Subcutaneous adipose tissue (tissue), 4 donors: Measurements from ENCODE around the gene COX10. TPM values are rescaled to one million over a fixed set of nuclear protein-coding genes. Genes with fewer than 3 reads are reported as not detected.

Experiments
- total RNA-seq, 4 donors: library from RNA; depleted of rRNA; stranded (reverse); fragments of >200 nt; gene quantifications; one replicate each; pipeline ENCODE4 v1.1.0, GENCODE V29; 2016
- TF ChIP-seq, protein P1 (sequence below): fragments of 450-650 bp; IDR thresholded peaks from one replicate; pipeline ENCODE4 v1.5.1; 2016; ENCODE audit warnings: low read depth, mild to moderate bottlenecking, control low read depth, antibody characterized with exemption, moderate library complexity

The COX10 gene
- total RNA-seq, 4 donors from 2014 or later: 13.9 to 25.9 (median 15.8) TPM

DNA sequence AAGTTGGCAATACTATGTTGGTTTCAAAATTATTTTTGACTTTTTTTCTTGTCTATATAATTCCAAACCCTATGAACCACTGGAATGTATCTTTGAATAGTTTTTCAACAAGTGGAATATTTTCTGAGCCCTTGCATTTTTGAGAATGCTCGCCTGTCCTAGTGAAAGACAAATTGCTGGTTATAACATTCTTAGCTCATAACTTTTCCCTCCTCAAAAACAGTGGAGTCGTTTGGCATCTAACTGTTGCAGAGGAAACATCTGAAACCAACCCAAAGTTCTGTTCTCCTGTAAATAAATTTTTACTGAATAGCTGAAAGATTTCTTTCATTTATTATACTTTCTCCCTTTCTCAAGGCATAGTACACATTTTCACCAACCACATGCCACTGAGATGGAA lies 11.3 kb upstream of the COX10 start:
- TF ChIP-seq, protein P1, sequence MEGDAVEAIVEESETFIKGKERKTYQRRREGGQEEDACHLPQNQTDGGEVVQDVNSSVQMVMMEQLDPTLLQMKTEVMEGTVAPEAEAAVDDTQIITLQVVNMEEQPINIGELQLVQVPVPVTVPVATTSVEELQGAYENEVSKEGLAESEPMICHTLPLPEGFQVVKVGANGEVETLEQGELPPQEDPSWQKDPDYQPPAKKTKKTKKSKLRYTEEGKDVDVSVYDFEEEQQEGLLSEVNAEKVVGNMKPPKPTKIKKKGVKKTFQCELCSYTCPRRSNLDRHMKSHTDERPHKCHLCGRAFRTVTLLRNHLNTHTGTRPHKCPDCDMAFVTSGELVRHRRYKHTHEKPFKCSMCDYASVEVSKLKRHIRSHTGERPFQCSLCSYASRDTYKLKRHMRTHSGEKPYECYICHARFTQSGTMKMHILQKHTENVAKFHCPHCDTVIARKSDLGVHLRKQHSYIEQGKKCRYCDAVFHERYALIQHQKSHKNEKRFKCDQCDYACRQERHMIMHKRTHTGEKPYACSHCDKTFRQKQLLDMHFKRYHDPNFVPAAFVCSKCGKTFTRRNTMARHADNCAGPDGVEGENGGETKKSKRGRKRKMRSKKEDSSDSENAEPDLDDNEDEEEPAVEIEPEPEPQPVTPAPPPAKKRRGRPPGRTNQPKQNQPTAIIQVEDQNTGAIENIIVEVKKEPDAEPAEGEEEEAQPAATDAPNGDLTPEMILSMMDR: no peak

DNA sequence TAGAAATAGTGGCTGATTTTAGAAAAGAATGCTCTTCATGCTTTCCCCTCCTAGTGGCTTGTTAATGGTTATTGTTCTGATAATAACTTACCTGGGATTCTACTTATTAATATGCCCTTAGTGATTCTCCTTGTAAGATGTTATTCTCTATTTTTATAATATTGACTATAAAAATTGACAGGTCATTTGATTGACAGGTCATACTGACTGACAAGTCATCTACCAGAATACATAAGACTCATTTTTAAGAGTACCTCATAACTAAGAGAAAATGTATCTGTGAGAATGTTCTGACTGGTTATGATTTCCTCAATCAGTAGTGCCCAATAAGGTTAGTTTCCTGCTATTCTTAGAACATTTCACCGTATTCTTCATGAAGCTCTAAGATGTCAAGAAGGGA lies 8.6 kb upstream of the COX10 start:
- TF ChIP-seq, protein P1: no peak

DNA sequence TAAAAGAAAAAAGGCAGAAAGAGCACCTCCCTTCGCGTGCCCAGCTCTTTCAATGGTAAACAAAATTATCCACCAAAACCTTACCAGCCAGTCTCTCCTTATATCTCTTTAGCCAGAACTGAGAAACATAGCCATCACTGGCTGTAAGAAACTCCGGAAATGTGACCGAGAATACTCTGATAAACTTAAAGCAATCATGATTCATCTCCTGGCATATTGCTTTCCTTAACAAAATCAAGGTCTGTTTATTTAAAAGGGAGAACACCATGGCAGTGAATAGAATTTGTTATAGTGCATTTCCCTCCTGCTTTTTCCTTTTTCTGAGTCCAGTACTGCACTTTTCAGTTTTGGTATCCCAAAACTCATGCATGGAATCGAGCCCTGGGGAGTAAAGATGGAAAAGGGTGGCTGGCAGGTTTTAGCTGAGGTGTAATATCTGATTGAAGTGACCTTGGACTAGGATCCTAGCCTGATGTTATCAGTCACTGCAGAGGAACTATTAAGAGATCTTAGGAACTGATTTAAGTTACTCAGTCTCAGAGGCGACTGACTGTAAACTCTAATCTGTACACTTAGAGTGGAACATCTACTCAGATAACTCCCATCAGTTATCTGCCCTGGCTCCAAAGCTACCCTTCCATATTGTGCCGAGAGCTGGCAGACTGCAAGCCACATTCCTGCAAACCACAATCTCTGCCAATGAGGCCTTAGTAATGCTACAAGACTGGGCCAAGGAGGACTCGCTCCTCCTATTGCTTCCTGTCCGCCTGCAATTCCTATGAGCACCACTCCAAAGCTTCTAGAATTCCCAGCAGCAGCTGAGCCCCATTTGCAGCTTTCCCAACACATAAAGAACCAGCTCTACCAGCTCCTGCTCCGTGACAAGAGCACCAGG lies 7.4 kb upstream of the COX10 start:
- TF ChIP-seq, protein P1: no peak

DNA sequence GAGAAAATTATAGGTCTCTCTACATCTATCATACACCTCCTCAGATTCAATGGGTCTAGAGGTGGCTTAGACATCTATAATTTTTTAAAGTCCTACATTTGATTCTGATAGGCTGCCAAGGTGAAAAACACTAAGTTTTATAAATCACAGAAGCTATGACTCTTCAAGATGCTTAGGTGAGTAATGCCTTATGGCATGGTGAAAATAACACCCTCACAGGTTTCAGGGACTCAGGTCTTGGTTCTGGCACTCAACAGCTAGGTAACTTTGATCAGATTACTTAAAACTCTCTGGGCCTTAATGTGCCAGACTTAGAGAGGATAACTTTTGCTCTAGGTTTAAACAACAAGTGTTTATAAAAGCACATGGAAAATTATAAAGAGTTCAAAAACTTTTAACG lies 2.0 kb upstream of the COX10 start:
- TF ChIP-seq, protein P1: no peak

DNA sequence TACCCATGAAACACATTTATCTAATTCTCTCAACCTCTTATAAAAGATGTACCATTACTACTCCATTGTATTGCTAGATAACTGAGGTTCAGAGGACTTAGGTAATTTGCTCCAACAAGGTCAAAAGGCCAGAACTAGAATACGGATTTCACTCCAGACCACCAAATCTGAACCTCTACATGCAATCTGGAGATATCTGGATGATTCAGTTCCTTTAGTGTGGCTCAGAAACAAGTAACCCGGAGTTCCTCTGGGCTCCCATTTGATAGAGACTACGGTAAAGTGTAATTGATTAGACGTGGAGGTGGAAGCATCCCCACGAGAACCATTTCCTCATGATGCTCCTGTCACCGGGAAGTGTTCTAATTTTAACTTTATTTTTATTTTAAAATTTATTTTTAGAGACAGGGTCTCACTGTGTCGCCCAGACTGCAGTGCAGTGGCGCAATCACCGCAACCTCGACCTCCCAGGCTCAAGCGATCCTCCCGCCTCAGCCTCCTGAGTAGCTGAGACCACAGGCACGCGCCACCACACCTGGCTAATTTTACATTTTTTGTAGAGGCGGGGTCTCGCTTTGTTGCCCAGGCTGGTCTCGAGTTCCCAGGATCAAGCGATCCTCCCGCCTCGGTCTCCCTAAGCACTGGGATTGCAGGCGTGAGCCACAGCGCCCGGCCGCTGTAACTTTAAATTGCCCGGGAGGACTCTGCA lies 608 bp upstream of the COX10 start:
- TF ChIP-seq, protein P1: no peak

DNA sequence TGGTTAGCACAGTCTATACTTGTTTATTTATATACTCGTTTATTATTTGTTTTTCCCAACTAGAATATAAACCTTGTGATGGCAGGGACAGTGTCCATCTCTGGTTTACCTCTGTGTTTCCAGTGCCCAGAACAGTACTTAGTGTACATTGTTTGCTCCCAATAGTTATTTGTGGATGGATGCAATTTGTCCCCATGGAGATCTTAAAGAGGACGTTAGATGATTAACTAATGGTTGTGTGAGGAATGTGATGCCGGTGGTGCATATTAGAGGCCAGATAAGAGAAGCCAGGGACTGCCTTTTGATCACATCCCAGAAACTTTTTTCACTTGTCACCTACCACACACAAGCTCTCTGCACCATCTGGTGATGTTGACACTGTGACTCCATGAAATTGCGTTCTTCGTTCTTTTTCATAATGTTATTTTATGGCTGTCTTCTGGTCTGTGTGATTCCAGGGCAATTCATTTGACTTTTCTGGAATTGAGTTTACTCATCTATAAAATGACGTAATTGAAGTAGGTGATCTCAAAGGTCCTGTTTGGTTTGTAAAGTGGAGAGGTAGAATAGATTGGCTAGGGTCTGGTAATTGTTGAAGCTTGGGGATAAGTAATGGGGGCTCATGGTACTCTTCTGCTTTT lies 1.2 kb downstream of the COX10 start:
- TF ChIP-seq, protein P1: no peak

DNA sequence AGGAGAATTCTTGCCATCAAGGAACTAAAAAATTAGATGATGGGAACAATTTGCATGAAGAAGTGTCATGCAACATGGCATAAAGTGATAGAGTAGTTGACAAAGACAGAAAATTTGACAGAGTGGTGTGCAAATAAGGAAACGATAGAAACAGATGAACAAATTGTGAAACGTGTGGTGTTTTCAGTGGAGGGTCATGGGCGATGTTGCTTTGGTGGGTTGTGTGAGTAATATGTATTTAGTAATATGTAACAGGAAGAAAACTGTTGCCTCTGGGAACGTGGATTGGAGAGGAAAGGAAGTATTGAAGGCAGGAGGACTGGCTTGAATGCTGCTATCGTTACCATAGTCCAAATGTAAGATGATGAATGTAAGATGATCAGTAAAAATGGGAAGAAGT lies 3.6 kb downstream of the COX10 start:
- TF ChIP-seq, protein P1: no peak
